DMS53 treated with DMSO at 0.1 percent for 48 hours (cell line): Measurements from ENCODE around the gene KNOP1.
"Not testable (repeated sequence)": the region's sequence is repeated elsewhere in the genome, so short reads cannot be mapped to it uniquely, and the experiment has no call there.

Experiments used
- DNase-seq: peaks from one replicate; lab custom pipeline; 2025; ENCODE audit not compliant: unreplicated experiment; lab: John Stamatoyannopoulos, UW

KNOP1 gene

DNA sequence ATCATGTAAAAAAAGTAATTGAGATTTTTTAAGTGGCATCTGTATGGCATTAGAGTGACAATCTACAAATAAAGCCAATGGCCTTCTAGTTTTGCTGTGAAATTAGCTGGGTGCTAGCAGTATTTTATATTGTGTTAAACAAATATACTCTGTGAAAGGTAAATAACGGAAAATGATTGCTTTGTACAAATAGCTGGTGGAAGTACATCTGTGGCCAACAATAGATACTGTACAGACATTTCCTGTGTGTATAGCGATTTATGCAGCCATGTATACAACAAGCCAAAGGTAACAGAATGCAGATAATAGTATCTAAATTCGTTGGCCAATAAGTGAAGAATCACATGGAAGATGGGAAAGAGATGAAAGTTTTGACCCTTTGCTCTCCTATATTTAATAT lies 26.6 kb upstream of the KNOP1 start:
- peak; percentile 48 for DNase-seq

DNA sequence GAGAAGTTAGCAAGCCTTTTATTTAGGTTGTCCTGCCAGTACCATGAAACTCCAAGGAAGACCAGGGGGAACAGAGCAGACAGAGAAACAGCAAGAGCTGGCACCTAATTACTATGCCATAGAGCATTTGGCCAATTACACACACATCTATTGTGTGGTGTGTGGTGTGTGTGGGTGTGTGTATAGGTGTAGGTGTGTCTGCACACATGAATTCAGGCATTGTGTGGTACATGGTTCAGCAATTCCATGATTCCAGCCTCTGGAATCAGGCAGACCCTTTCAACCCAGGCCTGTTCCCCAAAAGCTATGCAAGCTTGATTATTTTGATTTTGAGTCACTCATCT lies 25.8 kb upstream of the KNOP1 start:
- DNase-seq = no peak

DNA sequence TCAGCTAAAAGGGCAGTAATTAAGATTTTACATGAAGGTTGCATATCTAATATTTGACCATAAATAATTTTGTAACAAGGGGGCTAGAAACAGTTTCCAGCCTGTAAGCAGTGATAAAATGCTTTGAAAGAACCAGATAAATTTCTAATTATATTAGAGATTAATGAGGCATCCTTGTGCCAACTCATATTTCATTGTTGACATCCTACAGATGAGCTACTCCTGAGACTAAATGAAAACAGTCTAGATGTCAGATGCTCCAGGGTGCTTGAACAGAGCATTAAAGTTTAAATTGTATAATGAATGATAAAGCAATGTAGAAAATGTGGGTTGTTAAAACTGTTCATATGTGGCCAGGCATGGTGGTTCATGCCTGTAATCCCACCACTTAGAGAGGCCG lies 23.3 kb upstream of the KNOP1 start:
- DNase-seq = no peak

DNA sequence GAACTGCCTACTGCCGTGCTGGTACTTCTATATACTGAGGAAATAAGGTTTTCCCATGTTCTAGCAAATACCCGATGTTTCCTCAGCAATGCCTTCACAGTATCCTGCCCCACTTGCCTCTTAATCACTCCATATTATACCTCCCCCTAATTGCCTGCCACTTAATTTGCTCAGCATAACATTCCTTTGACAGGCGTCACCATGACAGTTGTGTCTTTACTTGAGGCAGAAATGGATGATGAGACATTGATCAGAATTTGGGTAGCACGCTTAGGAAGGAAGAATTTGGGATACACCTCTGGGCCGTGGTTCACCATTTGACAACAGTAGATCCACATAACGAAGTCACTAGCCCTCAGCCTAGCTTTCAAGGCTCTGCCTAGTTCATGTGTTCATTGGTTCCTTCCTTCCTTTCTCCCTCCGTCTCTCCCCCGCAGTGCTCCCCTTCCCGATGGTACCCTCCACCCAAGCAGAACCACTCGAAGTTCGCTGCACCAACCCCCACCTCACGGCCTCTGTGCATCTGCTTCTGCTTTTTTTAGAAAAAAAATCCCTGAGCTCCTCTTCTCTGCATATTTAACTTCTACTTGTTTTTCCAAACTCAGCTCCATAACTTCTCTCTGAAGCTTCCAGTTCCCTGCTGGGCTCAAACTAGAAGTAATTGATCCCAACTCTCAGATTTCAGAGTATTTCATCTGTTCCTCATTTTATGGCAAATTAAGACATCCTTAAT lies 19.4 kb upstream of the KNOP1 start:
- DNase-seq = no peak

DNA sequence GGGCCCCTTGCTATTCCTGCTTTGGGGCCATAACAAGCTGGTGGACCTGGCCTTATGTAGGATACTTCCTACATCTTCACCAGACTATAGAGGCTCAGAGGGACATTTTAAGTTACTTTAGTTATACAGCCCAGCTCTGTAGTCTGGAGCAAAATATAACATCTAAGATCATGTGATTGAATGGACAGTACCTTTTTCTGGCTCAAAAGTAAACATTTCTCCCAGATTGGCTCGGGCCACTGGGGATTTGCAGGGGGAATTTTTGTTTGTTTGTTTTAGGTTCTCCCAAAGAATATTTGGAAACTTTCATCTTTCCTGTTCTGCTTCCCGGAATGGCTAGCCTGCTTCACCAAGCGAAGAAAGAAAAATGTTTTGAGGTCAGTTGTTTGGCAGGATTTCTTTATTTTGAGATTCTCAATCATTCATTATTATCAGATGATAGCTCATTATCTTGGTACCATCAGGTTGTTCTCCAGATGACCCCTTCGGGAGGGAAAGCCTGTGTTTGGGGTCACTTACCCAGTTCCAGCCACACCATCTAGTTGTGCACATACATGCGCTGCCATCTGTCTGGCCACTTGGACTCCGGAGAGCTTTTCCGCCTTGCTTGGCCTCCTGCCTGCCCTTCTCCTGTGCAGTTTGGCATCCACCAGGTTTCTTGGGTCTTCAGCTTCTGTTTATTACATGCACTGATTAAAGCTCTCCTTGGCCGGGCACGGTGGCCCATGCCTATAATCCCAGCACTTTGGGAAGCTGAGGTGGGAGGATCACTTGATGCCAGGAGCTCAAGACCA lies 17.2 kb upstream of the KNOP1 start:
- DNase-seq = no peak

DNA sequence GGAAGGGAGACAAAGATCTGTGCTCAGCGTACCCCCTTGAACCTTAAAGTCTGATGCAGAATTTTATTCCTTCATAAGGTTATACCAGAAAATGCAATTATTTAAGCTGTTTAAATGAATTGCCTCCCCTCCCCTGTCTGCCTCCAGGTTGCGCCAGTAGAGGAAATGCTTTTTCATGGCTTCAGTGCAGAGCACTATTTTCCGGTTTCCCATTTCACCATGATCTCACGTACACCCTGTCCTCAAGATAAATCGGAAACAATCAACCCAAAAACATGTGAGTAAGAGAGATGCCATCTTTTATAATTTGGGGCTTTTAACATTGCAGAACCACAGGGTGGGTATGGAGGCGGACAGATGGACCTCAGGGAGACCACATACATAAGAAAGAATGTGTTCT lies 15.5 kb upstream of the KNOP1 start:
- no peak for DNase-seq

DNA sequence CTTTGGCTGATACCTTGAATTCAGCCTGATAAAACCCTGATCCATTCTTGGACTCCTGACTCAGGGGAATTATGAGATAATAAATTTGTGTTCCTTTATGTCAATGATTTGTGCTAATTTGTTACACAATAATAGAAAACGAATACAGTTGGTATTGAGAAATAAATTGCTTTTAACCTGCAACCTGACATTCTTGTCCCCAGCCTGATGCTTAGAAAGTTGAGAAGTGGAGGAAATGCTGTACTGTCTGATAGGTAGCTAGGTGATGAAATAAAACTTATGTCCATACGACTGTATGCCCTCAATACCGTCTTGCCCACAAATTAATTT lies 10.6 kb upstream of the KNOP1 start:
- no peak for DNase-seq

DNA sequence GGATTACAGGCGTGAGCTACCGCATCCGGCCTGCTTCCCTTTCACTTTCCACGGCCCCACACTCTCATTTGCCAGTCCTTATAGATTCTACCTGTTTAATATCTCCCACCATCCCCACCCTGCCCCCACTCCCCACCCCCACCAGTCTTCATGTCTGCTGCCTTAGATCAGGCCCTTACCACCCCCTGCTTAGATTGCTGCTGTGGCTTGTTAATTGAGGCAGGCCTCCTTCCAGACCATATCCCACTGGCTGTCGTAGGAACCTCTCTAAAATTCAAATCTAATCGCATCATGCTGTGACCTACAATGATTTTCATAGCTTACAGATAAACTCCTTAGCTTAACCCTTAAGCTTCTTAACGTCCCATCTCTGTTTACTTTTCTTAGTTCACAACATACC lies 5.0 kb upstream of the KNOP1 start:
- no peak for DNase-seq

DNA sequence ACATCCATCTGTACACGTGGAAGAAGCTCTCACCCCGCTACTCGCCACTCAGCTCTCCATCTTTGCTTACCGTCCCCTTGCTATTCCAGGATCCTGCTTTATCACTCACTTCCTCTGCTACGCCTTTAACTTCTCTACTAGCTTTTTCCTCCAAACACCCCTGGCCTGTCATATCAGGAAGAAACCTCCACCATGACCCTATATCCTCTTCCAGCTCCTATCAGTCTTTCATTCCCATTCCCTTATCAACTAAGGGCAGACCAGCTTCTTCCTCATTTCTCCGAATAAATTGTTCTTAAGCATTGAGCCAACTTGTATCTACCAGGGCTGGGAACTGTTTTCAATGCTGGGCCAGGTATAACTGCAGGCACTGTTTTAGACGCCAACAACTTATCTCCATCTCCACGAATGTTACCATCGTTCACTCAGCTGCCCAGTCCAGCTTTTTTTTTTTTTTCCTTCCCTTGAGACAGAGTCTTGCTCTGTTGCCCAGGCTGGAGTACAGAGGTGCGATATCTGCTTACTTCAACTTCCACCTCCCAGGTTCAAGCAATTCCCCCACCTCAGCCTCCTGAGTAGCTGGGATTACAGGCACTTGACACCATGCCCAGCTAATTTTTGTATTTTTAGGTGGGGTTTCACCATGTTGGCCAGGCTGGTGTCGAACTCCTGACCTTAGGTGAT lies 4.4 kb upstream of the KNOP1 start:
- DNase-seq = no peak

DNA sequence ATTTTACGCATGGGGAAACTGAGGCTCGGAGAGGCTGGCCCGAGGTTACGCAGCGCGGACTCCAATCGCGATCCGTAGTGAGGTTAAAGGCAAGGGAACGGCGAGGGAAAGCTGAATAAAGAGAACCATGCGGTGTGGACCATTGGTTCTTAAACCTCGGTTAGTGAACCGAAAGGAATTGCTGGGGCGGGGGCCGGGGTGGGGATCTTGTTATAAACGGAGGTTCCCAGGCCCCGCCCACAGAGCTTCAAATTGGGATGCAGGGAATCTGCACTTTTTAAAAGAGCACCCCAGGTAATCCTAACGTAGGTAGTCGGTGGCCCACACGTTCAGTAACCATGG lies 568 bp upstream of the KNOP1 start:
- no peak for DNase-seq

DNA sequence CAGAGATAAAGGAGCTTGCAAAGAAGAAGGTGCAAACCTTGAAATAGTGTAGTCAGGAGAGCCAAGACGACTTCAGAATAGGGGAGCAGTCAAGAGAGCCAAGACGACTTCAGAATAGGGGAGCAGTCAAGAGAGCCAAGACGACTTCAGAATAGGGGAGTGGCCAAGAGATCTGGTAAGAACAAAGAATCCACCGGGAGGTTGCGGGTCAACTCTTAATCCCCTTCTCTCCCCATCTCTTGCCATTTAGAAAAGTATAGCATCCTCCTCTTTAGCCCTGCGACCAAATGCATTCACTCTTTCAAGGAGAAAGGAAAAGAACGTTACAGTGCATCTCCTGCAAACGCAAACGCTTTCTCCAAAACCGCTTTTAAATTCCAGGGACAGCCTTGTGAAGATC lies 713 bp downstream of the KNOP1 start:
- DNase-seq = no peak

DNA sequence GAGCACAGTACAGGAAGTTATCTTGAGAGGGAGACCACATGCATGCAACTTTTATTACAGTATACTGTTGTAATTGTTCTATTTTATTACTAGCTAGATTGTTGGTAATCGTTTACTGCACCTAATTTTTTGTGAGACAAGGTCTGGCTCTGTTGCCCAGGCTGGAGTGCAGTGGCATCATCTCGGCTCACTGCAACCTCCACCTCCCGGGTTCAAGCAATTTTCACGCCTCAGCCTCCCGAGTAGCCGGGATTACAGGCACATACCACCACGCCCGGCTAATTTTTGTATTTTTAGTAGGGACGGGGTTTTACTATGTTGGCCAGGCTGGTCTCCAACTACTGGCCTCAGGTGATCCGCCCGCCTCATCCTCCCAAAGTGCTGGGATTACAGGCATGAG lies 1.3 kb downstream of the KNOP1 start:
- not testable (repeated sequence) for DNase-seq

DNA sequence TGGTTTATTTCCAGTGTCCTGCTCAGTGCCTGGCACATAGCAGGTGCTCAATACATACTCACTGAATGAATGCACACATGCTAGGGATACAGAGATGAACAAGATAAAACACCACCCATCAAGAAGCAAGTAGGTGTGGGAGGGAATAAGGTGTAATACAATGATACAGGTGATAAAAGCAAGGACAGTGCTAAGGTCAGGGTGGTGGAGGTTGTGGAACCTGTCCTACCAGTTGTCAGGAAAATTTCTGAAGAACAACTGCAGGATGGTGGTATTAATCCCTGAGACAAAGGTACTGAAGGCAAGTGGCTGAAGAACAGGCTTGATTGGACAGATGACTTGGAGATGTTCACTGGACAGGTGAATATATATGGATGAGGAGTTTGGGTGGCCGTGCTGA lies 1.8 kb downstream of the KNOP1 start:
- DNase-seq = peak; percentile 60

DNA sequence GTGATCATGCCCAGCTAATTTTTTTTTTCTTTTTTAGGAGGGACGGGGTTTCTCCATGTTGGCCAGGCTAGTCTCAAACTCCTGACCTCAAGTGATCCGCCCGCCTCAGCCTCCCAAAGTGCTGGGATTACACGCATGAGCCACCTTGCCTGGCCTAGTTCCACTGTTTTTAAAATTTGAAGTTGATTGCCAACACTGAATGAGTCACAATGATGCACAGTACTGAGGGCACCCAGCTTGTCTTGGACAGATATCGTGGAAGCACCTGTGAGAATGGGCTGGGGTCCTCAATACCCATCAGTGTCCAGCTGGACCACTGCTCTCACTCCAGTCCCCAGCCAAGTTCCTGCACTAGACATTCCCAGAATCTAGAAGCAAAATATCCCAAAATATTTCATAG lies 2.5 kb downstream of the KNOP1 start:
- DNase-seq = no peak

DNA sequence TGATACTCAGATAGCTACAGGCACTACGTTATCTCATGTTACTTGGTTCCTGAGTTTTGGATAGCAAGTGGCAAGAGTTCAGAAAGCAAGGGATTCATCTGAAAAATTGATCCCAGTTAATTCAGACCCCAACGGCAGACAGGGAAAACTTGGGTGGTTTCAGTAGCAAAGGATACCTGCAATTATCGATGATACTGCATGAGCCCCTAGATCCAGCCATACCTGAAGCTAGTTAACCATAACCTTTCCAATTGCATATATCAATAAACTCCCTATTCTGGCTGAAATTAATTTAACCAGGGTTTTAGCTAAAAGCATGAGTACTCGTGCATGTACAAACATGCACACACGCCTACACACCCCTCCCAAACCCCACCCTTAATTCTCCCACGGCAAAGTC lies 4.3 kb downstream of the KNOP1 start:
- DNase-seq = no peak

DNA sequence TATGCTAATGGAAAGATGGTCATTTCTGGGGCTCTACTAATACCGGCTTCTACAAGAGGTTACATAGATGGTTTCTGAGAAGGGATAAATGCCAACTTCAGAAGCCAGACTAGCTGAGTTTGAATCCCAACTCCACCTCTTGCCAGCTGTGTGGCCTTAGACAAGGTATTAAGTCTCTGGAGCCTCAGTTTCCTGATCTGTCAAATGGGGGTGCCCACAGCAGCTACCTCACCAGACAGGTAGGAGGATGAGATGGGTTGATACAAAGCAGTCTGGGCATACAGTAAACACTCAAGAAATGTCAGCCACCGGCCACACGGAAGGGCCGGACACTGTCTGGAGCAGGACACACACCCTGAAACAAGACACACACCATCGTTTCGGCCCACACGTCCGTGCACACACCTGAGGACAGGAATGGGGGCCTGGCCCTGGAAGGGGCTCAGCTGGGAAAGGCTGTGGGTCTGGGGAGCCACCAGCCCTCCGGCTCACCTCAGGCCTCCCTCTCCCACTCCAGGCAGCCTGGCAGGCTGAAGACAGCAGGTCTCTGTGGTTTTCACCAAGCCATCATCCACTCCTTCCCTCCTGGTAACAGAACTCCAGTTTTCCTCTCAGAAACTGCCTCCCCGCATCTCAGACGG lies 5.5 kb downstream of the KNOP1 start:
- no peak for DNase-seq

DNA sequence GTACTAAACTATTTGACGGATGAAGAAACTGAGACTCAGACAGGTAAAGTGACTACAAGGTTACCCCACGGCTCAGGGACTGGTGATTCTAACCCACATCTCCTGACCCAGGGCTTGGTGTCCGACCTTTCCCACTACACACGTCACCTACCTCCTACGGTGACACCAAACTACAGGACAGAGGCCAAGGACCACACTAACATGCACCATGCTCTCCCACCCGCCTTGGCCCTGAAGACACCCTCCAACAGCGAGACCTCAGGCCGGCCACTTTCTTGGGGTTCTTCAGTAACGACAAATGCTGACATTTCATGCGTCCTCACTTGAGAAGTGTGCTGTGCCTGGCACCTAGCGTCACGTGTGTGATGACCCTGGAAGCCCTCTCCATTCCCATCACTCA lies 6.4 kb downstream of the KNOP1 start:
- DNase-seq = no peak

DNA sequence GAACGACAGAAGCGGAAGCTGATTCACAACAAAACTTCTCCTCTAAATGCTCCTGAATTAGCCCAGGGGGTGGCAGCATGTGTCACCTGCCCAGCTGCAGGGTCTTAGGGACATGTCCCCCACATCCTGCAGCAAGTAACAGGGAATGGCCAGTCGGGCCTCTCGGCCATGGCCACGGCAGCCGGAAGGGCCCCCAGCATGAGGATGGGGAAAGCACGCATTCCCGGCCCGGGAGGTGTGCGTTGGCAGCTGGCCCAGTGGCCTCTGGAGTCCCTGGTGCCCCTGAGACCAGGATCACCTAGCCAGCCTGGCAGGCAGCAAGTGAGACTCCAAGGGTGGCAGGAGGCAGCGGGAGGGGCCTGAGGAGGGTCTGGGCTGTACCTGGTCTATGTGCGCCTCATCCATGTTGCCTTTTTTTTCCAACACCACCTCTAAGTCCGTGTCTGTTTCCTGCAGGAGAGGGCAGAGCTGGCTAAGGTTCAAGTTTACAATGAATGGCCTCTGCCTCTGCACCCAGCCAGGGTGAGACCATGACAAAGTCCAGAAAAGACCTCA lies 7.0 kb downstream of the KNOP1 start:
- no peak for DNase-seq

DNA sequence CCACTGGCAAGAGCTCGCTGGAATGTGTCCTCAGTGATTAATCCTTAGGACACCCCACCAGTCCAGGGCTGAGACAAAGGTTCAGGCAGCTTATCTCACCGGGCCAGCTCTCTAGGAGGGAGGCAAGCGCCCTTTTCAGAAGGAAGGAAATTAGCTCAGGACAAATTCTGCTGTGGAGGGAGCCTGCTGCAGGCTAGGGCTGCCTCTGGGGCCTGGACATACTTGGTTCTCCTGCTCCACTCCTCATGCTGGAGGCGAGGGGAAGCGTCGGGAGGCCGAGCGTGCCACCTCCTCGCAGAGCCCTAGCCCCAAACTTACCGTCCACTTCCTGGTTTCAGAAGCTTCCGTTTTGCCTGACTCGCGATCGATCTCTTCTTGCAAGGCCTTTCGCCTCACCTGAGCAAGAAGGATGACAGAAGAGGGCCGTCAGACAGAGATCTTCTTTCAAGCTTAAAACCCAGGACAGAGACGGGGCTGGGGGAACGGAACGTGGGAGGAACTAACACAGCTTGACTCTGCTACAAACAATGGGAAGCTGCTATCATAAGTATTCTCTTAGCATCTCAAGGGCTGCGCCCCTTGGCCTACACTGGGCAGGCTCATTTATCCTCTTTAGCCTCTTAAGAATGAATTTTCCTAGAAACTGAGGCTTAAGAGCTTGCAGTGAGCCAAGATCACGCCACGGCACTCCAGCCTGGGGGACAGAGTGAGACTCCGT lies 7.7 kb downstream of the KNOP1 start:
- no peak for DNase-seq

DNA sequence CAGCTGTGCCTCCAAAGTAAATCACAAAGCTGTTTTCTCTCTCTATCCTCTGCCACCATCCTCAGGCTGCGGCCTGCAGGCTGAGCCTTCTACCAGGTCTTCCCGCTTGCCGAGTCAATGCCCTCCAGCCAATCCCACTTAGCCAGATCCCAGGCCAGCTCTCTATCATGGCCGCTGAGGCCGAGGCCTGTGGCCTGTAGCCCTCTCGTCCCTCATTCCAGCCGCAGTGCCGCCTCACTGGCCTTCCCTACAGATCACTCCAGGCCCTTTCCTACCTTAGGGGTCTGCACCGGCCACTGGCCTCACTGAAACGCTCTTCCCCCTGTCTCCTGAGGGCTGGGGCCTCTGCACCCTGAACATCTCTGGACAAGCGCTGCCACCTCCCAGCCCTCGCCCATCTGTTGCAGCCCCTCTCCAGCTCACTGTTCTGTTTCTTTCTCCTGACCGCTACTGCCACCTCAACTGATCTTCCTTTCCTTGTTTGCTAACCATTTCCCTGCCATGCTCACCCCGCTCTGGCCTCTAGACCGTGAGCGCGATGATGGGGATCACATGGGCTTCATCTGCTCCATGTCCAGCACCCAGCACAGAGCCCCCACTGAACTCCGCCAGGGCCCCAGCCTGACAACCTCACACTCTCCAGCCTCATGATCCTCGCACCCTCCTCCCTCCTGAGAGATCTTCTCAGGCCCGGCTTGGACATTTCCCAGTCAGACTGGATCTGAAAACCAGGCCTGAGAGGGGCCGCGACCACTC lies 8.5 kb downstream of the KNOP1 start:
- DNase-seq = no peak
